Measurements from ENCODE around the gene PSTPIP2.
"Not testable (repeated sequence)": the region's sequence is repeated elsewhere in the genome, so short reads cannot be mapped to it uniquely, and the experiment has no call there.

Gene PSTPIP2, protein sequence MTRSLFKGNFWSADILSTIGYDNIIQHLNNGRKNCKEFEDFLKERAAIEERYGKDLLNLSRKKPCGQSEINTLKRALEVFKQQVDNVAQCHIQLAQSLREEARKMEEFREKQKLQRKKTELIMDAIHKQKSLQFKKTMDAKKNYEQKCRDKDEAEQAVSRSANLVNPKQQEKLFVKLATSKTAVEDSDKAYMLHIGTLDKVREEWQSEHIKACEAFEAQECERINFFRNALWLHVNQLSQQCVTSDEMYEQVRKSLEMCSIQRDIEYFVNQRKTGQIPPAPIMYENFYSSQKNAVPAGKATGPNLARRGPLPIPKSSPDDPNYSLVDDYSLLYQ

DNA sequence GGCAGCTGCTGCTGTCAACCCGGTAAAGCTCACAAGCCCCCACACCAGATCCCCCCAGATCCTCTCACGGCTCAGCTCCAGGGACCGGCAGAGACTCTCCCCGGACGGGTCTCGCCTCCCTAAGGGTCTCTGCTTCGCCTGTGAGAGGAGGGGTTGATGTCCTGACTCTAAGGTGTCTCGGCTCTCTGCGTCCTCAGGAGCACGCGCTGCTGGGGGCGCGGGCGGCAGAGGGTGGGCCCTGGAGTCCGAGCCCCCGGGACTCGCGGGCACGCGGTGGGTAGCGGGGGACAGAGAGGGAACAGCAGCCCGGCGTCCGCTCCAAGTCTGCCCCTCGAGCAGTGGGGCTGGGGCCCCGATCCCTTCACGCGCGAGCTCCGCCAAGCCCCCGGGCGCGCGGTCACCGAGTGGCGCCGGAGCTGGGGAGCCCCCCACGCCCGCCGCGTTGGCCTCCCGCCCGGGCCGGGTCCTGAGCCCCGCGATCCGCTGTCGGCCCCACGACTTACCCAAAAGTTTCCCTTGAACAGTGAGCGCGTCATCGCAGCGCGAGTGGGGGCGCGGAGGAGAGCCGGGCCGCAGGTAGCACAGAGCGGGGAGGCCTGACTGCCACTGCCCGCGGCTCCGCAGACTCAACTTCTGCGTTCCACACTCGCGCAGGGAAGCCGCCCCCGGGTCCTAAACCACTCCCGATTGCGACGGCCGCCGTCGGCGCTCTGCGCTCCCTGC, at the start of gene PSTPIP2:
Gene PSTPIP2 (minus strand): TSS at position 608 of the 723 bp plus-strand sequence. CDS start 72 bp downstream, at position 536.
- DNase-seq, result peak; percentile 25 to 65 (median 50)

DNA sequence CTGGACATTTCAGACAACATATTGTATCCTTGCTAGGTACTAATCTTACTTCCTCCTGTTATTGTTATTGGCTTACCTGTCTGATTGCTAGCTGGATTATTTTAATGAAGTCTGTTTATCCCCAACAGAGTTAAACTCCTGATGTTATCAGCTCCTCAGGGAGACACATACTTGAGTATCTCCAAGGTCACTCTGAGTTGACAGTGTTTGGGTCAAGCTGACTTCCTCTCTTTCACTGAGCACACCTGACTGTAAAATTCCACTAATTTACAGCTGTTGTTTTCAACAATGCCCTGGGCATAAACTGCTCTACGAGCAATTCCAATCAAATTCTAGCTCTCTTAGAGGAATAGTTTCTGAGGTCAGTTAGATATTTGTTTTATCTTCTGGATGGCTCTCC, 41.7 kb upstream of the PSTPIP2 start:
- no peak for DNase-seq

DNA sequence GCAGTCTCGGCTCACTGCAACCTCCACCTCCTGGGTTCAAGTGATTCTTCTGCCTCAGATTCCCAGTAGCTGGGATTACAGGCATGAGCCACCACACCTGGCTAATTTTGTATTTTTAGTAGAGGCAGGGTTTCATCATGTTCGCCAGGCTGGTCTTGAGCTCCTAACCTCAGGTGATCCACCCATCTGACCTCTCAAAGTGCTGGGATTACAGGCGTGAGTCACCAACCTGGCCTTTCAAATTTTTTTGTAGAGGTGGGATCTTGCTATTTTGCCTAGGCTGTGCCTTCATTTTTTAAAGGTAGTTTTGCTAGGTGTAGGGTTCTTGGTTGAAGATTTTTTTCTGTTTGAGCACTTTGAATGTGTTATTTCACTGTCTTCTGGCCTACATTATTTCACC, 38.3 kb upstream of the PSTPIP2 start:
- no peak for DNase-seq

DNA sequence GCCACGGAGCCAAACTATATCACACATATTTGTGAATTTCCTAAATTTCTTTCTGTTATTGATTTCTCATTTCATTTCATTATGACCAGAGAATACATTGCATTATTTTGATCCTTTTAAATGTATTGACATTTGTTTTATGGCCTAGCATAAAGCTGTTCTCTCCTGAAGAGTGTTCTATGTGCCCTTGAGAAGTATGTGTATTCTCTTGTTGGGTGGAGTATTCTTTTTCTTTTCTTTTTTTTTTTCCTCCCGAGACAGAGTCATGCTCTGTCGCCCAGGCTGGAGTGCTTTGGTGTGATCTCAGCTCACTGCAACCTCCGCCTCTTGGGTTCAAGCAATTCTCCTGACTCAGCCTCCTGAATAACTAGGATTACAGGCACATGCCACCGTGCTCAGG, 37.3 kb upstream of the PSTPIP2 start:
- no peak for DNase-seq

DNA sequence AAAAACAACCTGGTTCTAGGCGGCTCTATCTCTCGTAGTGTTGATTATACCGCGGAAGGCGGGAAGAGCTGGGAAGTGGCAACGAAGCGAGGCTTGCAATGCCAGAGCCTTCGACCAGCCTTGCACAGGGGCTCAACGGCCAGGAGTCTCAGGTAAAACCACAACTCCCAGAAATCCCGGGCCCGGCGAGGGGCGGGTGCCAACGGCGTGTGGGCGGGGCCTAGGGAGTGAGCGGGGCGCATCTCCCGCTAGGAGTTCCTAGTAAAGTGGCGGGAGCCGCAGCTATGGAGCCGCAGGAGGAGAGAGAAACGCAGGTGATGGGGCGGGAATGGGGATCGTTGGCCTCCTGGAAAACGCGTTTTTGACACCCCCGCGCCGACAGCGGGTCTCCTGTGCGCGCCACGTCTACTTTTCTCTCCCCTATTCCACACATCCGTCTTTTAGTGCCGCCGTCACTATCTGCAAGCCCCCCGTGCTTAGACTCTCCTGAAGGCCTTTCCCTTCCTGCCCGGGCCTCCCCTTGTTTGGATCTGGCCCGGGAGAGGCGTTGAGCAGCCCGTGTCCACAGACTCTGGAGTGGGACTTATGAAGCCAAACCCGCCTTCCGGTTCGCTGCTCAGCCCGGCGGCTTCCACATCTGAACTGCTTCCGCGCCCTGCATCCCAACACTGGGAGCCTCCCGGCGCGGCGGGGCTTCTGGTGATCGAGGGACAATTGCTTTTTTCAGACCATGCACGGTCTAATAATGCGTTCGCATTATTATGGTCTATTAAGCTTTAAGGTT, 32.3 kb upstream of the PSTPIP2 start, which contains the start of gene HAUS1:
Gene HAUS1 (plus strand): TSS at position 258 of the 784 bp plus-strand sequence. CDS start 27 bp downstream, at position 285.
- peak; percentile 55 to 77 (median 68) for DNase-seq

DNA sequence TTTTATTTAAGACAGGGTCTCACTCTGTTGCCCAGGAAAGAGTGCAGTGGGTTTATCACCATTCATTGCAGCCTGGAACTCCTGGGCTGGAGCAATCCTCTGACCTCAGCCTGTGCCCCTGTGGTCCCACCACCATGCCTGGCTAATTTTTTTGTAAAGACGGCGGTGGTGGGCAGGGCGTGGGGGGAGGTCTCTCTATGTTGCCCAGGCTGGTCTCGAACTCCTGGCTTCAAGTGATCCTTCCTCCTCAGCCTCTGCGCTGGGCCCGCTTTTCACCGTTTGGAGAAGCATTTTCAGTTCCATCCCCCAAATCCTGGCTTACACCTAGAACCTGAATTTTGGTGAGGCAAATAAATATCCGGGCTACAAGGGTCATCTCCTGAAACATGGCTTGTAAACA, 27.4 kb upstream of the PSTPIP2 start:
- DNase-seq, result no peak

DNA sequence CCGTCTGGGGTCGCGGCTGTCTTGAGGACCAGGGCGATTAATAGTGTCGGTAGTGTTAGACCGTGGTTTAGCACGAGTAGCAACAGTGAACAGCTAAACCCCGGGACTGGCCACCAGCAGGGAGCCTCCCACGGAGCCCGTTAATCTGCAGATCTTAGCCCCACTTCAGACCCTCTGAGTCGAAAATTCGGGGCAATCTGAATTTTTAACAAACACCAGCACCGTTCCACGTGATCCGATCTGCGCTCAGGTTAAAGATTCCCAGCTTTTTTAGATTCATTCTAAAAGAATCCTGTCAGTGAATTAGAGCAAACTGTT, 26.5 kb upstream of the PSTPIP2 start:
- no peak for DNase-seq

DNA sequence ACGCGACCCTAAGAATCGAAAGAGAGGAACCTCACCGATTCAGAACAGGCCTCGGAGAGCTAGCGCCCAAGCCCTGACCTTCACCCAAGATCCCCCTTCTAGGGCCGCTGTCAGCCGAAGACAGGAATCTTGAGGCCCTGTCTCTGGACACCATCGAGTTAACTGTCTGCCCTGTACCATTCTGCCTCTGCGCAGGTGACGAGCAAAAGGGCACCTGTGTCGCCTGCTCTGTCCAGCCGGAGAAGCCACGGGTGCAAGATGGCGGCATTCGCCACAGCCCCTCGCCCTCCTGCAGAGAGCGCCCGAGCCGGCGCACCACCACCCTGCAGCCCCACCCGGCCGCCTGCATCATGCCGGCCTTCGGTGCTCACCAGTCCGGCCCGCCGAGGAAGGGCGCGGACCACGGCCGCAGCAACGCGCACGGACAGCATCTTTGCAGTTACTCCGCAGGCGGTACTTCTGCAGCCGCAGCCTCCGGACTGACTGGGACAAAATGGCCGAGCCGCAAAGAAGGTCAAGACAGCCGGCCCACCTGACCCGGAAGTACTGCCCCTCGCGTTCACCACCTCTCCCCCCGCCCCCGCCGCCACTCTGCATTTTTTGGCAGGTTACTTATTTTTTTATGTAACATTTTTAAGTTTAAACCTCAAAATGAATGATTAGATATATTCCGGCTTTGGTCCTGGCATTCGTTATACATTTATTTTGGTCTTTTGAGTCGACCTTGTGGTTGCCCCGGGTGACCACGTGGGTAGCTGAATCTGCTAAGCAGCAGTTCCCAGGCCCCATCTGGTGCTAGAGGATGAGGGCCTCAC, 25.9 kb upstream of the PSTPIP2 start, which contains the start of gene ATP5F1A:
Gene ATP5F1A (minus strand): TSS at position 496 of the 815 bp plus-strand sequence. CDS start 65 bp downstream, at position 431.
- peak; percentile 72 to 86 (median 82) for DNase-seq

DNA sequence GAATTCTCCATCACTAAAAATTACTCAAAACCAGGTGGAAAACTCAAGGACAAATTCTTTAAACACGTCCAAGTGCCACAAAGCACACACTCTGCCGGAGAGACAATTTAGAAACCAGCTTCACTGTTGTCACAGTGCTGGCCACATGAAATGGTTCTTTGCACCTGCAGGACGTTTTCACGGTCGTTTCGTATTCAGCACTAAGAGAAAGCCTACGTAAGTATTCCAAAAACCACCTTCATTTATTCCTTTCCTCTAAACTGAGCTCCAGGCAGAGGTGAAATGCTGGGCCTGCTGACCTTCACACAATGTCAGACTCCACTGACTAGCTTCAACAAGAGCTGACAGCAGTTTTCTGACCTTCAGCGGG, 25.4 kb upstream of the PSTPIP2 start:
- peak in 3 of 6 experiments; percentile 41 to 44 (median 43) for DNase-seq

DNA sequence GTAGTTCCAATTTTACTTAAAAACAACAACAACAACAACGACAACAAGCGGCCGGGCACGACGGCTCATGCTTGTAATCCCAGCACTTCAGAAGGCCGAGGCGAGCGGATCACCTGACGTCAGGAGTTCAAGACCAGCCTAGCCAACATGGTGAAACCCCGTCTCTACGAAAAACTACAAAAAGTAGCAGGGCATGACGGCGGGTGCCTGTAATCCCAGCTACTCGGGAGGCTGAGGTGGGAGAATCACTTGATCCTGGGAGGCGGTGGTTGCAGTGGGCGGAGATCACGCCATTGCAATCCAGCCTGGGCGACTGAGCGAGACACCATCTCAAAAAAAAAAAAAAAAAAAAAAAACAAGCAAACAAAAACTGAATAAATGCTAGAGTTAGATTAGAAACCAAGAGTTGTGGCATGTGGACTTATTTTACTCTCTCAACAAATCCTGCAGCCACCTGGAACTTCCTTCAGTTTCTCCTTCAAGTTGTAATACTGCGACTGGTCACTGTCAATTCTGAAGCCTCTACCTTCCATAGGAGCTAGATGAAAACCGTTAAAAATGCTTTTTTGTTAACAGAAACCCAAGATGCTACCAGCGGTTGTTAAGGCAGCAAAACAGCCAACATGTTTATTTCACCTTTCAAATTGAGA, 24.7 kb upstream of the PSTPIP2 start:
- no peak for DNase-seq

DNA sequence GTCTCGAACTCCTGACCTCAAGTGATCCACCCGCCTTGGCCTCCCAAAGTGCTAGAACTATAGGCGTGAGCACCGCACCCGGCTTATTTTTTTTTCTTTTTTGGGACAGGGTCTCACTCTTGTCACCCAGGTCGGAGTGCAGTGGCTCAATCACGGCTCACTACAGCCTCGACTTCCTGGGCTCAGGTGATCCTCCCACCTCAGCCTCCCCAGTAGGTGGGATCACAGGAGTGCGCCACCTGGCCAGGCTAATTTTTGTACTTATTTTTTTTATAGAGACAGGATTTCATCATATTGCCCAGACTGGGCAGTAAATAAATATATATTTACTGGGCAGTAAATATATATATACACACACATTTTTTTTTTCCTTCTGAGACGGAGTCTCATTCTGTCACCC, 23.5 kb upstream of the PSTPIP2 start:
- DNase-seq, result no peak

DNA sequence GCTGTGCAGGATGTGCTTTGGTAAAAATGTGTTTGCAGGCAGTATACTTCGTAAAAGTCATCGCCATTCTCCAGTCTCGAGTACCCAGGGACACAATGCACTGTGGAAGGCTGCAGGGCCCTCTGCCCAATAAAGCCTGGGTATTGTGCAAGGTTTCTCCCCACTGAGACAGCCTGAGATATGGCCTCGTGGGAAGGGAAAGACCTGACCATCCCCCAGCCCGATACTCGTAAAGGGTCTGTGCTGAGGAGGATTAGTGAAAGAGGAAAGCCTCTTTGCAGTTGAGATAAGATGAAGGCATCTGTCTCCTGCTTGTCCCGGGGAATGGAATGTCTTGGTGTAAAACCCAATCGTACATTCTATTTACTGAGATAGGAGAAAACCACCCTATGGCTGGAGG, 16.4 kb upstream of the PSTPIP2 start:
- not testable (repeated sequence) for DNase-seq

DNA sequence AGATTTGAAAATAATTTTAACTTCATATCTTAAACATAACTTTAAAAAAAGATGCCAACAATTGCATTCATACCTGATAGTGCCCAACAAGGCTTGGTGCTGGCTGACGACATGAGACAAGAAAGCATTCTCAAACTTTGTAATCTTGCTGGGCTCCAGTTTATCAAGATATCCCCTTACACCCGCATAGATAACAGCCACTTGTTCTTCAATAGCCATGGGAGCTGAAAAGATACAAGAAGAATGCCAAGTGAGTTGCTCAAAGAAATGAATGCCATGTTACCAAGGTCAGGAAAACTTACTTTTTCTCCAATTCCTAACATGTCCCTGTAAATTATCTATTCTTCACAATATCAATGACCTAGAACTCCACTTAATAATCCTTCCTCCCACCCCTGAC, 12.4 kb upstream of the PSTPIP2 start:
- DNase-seq, result no peak

DNA sequence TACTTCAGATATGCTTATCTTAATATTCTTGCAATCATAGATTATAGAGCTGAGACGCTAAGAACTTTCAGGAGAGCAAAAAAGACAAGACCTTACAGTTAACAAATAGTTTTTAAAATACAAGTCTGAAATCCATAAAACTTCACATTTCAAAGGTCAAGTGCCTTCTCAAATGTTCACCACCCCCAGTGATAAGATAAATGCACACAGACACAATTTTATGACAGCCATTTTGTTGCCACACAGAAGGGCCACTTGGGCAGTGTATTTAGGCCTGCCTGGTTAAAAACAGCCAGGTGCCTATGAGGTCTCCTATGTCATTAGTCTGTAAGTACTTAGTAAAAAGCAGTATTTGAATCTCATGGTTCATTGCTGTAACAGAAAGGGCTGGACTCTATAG, 8.1 kb upstream of the PSTPIP2 start:
- DNase-seq, result no peak

DNA sequence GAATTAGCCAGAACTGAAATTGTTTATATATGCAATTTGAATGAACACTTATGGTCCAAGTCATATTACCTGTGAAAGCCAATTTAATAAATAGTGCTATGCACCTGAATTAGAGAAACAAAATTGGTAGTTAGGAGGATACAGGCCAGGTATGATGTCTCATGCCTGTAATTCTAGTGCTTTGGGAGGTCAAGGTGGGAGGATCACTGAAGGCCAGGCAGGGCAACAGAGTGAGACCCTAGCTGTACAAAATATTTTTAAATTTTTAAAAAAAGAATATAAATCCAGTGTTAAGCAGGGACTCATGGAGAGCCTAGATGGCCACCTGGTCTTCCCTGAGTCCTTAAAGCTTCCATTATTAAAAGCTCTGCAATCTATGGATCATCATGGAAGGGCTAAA, 7.3 kb upstream of the PSTPIP2 start:
- no peak for DNase-seq

DNA sequence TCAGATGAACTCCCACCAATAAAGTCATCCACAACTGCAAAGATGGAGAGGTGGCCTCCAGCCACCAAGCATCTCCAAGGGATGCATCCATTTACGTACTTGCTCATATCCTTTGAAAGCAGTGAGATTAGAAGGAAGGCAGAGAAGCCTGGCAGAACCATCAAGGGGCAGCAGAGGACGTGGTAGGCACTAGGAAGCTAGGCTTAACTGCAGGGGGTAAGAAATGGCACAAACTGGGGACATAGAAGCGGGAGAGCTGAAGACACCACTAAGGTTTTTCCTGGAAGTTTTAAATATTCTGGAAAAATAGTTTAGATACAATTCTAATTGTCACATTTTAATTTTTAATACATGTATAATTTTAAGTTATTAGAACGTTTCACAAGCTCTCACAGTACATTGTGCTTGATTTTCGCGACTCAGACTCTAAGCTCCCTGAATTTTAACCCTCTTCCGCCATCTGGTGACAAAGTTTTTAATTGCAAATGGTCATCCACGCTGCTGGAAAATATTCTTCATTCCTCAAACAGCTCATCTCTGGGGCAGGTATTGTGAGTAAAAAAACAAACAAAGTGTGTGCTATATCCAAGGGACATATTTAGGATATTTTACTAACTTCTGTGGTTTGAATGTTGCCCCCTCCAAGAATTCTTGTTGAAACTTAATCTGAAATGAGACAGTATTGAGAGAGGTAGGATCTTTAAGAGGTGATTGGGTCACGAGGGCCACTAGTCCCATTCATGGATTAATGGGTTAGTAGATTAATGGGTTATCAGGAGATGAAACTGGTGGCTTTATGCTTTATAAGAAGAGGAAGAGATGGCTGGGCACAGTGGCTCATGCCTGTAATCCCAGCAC, 1.6 kb upstream of the PSTPIP2 start:
- peak in 5 of 6 experiments; percentile 7 to 83 (median 40) for DNase-seq

DNA sequence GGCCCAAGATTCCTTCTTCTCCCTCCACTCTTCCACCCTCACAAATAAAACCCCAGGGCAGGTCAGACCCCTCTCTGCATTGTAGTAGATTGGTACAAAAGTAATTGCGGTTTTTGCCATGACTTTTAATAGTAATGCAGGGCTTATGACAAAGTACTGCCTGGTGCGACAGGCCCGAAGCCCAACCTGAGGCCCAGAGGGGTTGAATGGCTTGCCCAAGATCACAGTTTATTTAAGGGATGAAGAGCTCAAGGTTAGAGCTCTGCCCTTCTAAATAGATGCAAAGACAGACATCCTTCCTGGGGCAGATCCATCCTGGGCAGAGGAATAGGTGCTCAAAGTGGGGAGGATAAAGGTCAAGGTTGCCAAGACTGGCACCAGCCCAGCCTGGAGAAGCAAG, 899 bp upstream of the PSTPIP2 start:
- DNase-seq, result no peak

DNA sequence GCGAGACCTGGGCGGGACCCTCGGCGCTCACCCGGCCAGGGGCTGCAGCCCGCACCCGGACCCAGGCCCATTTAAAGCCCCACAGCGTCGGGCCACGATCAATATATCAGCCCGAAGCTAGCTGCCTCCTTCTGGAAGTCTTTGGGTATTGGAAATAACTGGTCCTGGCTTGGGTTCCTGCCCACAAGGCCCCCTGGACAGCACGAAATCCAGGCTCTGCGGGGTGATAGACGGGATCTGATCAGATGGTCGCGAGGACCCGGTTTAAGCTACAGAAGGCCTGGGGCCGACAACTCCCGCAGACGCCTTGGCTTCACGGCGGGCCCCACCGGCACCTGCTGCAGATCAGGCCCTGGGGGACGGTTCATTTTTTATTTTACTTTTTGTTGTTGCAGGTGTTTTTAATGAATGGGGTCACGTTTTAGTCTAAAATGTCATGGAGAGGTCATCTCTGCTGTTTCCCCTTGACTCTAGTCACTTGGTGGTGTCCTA, 362 bp upstream of the PSTPIP2 start:
- DNase-seq, result no peak

DNA sequence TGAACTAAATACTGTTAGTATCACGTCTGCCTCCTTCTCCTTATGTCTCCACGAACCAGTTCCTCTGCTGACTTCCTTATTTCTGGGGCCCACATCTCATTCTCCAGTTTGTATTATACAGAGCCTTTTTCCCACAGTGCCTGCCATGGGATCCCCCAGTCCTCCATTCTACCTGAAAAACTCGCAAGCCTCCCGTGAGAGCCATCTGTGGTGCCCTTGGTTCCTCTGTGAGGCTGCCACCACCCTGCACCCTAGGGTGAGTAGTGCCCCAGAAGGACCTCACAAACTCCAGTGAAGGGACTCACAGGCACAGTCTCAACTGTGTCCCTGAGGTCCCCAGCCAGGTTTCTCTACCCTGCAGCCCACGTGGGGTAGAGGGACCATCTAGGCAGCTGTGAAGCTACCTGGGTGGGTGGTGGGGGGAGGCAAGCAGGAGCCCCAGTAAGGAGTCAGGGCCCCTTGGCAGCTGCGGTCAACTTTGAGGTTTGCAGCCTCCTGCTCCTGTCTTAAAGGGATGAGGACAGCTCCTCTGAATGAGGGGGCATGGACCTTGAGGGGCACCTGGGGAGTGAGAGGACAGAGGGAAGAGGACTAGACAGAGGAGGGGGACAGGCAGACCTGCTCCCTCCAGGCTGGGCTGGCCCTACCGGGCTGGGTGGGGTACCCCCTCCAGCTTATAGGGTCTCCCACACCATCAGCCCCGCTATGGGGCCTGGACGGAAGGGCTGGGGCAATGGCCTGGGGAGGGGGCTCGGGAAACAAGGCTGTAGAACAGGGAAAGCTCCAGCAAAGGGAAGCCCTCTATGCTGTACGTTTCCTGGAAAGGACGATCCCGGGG, 1.0 kb downstream of the PSTPIP2 start:
- DNase-seq, result peak in 1 of 6 experiments; percentile 38

DNA sequence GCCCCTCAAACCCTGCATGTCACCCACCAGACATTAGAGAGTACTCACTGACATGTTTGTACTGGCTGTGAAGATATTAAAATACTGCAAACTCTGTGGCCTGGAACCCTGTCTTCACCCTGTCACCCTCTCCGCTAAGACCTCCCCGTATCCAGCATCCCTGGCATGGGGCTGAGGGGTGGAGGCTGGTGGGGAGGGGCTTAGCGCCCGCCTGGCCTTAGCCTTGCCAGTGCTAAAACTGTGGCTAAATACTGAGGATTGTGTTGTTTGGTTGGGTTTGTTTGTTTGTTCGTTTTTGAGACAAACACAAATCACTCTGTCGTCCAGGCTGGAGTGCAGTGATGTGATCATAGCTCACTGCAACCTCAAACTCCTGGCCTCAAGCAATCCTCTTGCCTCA, 1.8 kb downstream of the PSTPIP2 start:
- DNase-seq, result no peak

All from stimulated activated naive CD4-positive, alpha-beta T cell (primary cell).